ENCODE data around the gene PTPN12.
"Not testable (repeated sequence)": the region's sequence is repeated elsewhere in the genome, so short reads cannot be mapped to it uniquely, and the experiment has no call there.

PTPN12 gene

DNA sequence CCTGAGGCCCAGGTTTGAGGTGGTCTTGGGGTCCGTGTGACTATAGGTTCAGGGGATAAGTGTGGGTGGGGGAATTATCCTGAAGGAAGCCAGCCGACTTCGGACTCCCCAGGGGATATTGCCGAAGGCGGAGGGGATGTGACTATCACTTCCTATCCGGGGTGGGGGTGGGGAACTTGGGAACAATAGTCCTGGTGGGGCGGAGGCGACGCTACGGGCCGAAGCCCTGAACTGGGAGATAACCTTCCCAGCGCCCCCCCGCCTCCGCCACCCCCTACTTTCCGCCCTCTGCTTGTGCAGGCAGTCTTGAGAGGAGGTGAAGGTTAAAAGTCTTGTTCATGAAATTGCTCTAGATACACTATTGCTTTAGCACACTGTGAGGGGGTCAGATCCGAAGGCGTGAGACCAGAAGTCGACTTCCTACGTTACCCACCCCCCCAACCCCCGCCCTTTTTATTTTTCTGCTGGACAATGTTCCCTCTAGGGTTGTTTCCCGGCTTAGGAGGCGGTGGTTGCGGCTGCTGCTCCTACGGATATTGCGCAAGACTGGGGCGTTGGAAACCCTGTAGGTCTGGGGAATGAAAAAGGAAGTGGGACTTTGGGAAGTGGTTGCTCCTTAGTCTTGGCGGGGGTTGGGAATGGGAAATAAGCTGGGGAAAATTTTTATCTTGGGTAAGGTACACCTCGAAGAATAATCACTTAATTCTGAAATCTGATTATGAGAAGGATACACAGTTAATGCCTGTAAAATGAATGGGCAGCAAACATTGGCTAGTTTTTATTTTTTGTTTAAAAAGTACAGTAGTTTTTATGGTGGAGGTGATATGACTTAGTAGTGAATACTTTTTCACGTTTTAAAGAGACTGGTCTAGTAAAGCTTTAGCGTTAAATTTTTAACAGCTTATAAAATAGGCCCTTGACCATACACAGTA, 1.5 kb downstream of the PTPN12 start:
- DNase-seq: peak; percentile 40 to 41

DNA sequence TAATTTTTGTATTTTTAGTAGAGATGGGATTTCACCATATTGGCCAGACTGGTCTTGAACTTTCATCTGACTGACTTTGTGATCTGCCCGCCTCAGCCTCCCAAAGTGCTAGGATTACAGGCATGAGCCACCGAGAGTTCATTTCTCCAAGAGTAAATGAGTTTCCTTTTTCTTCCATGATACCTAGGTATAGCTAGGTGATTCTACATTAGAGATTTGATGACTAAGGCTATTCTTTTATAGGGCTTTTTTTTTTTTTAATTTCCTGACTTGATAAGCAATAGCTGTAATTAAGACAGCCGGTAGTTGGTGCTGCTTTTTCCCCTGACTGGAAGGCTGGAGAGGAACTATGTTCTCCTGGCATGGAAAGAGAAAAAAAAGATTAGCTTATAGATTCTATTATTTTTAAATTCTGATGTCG, 3.3 kb downstream of the PTPN12 start:
- no peak for DNase-seq

DNA sequence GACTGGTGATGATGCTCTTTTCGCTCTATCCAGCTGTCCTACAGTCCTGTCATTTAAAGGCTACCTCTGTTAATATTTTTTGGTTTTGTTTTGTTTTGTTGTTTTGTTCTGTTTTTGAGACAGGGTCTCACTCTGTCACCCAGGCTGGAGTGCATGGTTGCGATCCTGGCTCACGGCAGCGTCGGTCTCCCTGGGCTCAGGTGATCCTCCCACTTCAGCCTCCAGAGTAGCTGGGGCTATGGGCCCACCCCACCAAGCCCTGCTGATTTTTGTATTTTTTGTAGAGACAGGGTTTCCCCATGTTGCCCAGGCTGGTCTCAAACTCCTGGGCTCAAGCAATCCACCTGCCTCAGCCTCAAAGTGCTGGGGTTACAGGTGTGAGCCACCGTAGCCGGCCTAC, 3.9 kb downstream of the PTPN12 start:
- DNase-seq: not testable (repeated sequence)

DNA sequence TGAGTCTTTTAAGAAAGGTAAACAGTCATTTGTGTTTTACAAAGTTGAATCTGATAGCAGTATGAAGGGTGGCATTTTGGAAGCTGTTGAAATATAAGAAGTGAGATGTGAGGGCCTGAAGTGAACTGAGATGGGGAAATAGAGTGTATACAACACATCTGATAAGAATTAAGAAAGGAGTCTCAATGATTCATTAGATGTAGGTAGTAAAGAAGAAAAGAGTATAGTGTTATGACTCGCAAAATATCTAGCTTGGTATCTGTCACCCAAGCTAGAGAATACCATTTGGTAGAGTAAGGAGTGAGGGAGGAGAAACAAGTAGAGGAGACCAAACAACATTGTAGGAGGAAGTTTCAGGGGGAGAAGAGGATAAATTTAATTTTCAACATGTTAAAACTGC, 5.3 kb downstream of the PTPN12 start:
- no peak for DNase-seq

DNA sequence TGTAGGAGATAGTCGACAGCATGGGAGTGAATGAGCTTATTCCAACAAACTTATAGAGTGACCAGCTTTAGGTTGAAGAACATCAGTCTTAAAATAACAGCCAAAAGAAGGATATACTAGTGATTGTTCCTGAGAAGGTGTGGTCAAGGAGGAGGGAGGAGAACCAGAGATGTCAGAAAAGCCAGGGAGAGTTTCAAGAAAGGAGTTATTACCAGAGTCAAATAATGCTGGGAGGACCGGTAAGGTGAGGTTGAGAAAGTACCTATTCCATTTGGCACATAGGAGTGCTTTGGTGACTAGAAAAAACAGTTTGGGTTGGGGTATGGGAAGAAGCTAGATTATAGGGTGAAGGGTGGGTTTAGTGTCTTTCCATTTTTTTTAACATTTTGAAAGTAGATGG, 5.8 kb downstream of the PTPN12 start:
- DNase-seq: no peak

DNA sequence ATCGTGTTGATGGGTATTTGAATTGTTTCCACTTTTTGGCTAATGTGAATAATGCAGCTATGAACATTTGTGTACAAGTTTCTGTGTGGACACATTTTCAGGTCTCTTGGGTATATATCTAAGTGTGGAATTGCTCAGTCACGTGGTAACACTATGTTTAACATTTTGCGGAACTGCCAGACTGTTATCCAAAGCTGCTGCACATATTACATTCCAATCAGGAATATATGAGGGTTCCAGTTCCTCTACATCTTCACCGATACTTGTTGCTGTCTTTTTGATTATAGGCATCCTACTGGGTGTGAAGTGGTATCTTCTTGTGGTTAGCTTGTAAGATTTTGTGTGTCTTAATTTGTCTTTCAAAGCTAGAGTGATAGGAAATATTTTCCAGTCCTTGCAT, 6.8 kb downstream of the PTPN12 start:
- no peak for DNase-seq

DNA sequence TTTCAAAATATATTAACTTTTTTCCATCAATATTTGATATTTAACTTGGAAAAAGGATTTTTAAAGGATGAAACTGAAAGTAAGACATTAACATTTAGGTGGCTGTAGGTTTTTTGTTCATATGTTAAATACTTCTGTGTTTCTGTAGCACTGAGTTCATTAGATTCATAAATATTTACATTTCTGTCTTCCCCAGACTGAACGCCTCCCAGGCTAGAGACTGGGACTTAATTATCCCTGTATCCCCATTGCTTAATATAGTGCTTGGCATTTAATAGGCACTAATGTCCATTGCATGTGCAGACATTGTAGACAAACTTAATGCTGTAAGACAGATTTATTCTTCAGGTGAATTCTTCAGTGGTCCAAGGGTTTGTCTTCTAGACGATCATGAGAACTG, 7.4 kb downstream of the PTPN12 start:
- DNase-seq: no peak

DNA sequence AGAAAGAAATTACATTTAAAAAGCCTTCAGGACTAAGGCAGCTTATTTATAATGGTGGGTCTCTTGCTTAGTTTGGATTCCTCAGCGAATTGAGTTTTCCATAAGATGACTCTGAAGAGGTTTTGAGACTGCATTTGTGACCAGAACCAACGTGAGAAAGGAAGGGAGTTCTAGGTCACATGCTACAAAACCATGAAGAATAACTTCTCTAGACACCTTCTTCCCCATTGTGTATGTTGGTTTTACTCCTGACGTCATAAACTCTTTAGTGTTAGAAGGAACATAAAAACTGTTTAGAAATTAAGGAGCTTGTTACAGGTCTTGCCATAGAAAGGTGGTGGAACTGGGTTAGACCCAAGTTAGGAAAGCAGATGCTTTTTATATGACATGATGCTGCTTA, 11.1 kb downstream of the PTPN12 start:
- DNase-seq: no peak

DNA sequence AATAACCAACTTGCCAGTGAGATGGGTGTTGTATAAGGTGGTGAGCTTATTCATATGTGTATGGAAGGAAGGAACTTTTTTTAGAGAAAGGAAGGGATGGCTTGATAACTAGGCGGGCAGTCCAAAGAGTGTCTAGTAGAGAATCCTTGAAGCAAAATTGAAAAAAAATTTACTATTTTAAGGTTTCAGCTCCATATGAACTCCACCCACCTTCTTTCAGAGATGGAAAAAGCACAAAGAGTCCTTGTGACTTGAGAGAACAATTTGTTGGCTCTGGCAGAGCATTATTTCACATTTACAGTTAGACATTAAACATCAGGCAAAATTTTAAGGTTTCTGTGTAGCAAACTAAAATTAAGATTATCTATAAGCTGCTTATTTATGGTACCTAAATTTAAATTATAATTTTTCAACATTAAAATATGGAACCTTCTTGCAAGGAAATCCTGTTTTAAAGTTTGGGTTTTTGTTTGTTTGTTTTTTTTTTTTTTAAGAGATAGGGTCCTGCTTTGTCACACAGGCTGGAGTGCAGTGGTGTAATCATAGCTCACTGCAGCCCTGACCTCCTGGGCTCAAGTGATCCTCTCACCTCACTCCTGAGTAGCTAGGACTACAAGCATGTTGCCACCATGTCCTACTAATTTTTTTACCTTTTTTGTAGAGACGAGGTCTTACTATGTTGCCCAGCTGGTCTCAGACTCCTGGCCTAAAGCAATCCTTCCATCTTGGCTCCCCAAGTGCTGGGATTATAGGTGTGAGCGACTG, 12.2 kb downstream of the PTPN12 start:
- no peak for DNase-seq

DNA sequence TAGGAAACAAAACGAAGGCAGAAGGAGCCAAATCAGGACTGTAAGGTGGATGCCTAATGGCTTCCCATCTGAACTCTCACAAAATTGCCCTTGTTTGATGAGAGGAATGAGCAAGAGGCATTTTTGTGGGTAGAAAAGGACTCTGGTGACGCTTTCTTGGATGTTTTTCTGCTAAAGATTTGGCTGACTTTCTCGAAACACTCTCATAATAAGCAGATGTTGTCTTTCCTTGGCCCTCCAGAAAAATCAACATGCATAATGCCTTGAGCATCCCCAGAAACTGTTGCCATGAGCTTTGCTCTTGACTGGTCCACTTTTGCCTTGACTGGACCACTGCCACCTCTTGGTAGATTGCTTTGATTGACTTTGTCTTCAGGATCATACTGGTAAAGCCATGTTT, 13.5 kb downstream of the PTPN12 start:
- DNase-seq: no peak

DNA sequence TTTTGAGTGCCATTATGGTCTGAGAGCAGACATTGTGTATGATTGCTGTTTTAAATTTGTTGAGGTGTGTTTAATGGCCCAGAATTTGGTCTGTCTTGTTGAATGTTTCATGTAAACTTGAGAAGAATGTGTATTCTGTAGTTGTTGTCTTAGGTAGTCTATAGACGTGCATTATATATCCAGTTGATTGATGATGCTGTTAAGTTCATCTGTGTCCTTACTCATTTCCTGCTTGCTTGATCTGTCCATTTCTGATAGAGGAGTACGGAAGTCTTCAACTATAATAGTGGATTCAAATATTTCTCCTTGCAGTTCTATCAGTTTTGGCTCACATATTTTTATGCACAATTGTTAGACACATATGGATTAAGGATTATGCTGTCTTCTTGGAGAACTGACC, 16.0 kb downstream of the PTPN12 start:
- no peak for DNase-seq

DNA sequence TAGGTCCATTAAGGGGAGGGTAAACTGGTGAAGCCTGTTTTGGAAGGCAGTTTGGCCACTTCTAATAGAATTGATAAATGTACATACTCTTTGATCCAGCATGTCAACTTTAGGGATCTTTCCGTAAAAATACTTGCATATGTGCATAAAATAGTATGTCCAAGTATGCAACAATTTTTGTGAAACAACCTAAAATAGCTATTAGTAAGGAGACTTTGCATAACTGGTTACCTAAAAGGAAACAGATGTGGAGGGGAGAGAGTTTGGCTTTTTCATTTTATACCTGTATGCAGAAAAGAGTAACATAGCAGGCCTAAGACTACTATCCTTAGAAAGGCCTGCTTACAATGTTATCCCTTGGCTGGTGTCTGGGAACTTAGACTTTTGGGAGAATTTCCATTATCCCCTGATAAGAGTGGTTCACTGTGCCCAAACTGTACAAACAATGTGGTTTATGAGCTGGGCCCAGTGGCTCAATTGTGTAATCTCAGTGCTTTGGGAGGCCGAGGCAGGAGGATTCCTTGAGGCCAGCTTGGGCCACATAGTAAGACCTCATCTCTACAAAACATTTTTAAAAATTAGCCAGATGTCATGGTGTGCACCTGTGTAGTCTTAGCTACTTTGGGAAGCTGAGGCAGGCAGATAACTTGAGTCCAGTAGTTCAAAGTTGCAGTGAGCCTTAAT, 21.3 kb downstream of the PTPN12 start:
- DNase-seq: no peak

DNA sequence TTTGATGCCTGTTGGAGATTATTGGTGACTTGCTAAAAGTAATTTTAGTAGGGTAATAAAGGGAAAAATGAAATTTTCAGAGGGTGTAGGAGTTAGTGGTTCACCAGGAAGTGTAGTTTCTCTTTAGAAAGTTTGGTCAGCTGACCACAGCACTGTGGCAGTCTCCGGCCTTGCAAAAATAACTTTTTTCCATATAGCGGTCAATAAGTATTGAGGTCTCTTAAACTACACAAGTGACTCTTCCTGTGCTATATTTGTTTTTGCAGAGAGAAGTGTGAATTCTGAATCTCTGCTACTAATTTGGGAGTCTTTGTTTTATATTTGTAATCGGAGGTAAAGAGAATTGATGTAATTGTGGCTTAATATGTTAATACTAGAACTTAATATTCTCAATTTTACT, 24.3 kb downstream of the PTPN12 start:
- no peak for DNase-seq

DNA sequence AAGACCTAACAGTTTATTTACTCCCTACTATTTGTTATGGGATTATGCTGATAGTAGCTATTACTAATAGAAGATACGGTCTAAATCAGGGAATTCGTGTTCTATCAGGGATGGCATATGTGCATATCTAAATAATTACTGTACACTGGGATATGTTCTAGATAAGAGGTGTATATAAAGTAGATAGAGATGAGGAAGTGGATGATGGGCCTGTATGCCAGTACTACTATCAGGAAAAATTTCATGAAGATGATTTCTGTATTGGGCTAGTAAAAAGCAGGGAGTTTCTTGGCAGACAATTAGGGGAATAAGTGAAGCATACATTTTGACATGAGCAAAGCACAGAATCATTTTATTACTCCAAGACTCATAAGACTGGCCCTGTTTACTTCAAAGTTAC, 26.2 kb downstream of the PTPN12 start:
- DNase-seq: no peak

DNA sequence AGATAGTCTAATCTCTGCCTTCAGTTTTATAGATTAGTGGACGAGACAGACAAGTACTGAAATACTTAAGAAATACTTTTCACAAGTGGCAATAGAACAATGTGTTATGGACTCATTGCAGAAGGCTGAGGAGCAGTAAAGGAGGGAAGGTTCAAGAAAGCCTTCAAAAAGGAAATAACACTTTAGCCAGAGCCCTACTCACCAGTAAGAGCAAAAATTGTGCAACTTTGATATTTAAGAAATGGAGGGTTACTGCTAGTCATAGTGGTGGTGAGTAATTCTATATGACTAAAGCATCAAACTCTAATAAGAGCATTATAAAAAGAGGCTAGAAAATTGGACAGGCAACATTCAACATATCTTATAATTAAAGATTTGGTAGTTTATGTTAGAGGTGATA, 28.8 kb downstream of the PTPN12 start:
- no peak for DNase-seq

DNA sequence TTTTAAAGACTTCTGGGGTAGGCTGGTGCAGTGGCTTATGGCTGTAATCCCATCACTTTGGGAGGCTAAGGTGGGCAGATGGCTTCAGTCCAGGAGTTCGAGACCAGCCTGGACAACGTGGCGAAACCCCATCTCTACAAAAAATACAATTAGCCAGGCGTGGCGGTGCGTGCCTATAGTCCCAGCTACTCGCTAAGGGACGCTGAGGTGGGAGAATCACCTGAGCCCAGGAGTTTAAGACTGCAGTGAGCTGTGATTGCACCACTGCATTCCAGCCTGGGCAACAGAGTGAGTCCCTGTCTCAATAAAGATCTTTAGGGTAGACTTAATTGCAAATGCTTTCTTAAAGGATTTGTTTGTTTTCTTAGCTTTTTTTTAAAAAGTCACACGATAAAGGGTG, 29.3 kb downstream of the PTPN12 start:
- no peak for DNase-seq

DNA sequence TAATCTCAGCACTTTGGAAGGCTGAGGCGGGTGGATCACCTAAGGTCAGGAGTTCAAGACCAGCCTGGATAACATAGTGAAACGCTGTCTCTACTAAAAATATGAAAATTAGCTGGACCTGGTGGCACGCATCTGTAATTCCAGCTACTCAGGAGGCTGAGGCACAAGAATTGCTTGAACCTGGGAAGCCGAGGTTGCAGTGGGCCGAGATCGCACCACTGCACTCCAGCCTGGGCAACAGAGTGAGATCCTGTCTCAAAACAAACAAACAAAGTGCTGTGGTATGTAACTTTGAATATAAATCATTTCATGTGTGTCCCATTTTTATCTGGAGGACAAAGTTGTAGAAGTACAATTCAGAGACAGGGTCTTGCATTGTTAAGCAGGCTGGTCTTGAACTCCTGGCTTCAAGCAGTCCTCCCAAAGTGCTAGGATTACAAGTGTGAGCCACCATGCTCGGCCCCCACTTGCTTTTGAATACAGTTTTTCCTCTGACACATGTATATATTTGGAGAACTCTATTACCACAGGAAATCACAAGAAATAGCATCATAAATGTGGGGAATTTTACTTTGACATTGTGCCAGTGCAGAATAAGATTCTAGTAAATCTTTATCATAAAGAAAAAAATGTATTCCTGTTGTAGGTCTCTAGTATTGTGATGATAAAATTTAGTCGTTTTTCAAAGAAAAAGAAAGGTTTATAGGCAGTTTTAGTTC, 32.6 kb downstream of the PTPN12 start:
- DNase-seq: no peak

DNA sequence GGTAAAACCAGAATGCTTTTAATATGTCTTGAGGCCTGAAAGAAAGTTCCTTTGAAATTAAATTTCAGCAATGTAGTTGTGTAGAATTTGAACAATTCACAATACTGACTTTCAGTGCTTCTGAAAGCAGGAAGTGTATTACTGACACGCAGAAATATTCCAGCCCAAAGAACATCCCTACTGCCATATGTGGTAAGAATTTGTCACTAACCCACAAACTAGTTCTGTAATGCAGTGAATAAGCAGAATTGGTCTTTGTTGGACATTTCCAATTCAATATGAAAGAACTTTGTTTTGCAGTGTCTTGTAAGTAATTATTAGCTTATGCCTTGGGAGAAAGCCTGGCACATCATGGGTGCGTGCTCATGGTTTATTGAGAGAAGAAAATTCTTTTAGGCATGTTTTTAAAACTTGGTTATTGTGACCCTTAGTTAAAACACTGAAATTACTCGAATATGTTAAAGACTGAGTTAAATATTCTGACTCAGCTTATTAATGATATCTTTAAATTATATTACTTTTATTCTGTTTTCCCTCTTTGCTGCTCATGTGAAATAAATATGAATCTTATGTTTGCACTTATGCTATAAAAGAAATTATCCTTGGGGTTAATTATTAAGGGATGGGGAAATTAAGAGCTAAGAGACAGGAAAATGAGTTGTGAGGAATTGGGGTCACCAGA, 33.4 kb downstream of the PTPN12 start:
- peak in 1 of 2 donors; percentile 64 for DNase-seq

DNA sequence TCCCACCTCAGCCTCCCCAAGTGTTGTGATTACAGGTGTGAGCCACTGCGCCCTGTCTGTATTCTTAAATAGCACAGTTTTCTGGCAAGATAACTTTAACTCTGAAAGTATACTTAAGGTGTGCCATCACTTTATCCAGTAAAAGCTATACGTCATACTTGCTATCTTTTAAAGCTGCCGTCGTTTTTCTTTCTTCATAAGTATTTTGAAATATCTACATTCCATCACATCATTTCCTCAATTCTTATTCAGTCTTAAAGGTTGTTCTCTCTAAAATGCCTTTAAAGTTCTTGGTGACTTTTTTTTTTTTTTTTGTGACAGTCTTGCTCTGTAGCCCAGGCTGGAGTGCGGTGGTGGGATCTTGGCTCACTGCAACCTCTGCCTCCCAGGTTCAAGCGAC, 34.7 kb downstream of the PTPN12 start:
- no peak for DNase-seq

DNA sequence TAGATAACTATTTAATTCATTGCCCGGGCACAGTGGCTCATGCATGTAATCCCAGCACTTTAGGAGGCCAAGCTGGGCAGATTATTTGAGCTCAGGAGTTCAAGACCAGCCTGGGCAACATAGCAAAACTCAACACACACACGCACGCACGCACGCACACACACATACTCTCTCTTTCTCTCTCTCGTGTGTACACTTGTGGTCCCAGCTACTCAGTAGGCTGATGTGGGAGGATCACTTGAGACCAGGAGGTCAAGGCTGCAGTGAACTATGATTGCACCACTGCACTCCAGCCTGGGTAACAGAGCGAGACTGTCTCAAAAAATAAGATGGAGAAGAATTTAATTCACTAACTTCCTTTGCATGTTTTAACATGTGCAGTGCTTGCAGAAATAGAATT, 38.1 kb downstream of the PTPN12 start:
- no peak for DNase-seq

DNA sequence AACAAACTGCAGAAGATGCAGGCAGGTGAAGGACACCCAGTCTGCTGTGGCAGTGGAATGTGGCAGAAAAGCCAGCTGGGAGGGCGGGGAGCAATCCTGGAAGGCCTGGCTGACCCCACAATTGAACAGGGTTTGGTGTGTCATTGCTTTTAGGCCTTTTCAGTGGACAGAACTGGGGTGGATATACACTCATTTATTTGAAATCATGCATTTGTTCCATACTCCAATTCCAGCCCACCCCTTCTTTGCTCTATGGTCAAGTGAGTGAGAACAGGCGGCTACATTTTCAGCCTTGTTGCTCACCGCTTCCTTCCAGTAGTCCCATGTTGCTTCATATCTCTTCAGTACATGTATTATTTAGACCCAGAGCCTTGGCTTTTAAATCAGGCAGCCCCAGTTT, 39.8 kb downstream of the PTPN12 start:
- no peak for DNase-seq

DNA sequence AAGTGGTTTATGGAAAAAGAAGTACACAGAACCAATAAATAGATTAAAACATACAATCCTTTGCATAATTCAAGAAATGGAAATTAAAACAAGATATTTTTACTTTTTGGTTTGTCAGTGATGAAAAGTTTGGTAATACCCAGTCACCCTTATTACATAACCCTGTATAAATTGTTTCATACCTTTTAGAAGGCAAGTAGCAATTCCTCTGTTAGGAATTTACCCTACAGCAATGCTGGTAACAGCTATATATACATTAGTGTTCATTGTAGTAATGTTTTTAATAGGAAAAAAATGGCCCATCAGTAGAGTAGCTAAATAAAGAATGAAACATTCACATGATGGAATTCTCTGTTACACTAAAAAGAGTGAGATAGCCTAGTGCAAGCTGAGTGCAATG, 42.7 kb downstream of the PTPN12 start:
- DNase-seq: no peak

Data from hippocampal formation (tissue), 2 donors.